Measurements from ENCODE around the gene ZNF618.

DNA sequence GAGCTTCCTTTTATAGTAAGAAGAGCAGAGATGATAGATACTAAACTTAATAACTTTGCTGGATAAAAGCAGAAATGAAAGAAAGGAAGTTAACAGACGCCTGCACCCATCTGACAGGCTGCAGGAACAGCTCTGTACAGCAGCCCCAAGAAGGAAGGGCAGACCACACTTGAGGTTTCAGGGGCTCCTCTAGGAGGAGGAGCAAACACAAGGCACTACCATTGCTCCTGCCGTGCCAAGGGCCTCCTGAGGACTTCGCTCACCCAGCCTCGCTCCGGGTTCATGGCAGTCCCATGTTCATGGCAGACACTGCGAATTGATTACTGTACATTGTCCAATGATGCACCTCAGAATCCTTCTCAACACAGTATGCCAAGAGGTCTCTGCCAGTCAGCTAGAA is 116.9 kb downstream of the ZNF618 start:
- TF ChIP-seq, protein P1, sequence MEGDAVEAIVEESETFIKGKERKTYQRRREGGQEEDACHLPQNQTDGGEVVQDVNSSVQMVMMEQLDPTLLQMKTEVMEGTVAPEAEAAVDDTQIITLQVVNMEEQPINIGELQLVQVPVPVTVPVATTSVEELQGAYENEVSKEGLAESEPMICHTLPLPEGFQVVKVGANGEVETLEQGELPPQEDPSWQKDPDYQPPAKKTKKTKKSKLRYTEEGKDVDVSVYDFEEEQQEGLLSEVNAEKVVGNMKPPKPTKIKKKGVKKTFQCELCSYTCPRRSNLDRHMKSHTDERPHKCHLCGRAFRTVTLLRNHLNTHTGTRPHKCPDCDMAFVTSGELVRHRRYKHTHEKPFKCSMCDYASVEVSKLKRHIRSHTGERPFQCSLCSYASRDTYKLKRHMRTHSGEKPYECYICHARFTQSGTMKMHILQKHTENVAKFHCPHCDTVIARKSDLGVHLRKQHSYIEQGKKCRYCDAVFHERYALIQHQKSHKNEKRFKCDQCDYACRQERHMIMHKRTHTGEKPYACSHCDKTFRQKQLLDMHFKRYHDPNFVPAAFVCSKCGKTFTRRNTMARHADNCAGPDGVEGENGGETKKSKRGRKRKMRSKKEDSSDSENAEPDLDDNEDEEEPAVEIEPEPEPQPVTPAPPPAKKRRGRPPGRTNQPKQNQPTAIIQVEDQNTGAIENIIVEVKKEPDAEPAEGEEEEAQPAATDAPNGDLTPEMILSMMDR (IDR thresholded peaks at IDR 0.05; ENCODE audit: borderline replicate concordance, extremely low read depth, low read length, poor library complexity, severe bottlenecking) = no peak
- TF ChIP-seq EZH2 (IDR thresholded peaks at IDR 0.05; ENCODE audit: borderline replicate concordance, low read depth, low read length, severe bottlenecking) = no peak
